Astrocyte (in vitro differentiated cells and primary cell): Measurements from ENCODE around the gene NCAPD3. TPM values are rescaled to one million over a fixed set of nuclear protein-coding genes. Genes with fewer than 3 reads are reported as not detected.

Source experiments
- DNase-seq: peaks from one replicate; pipeline ENCODE4 v3.0.0-alpha.2; 2010; ENCODE audit warnings: low read depth
- FAIRE-seq: peaks from 2 replicates; lab custom pipeline; 2011; peaks lifted over from hg19 to GRCh38; lab: Jason Lieb, UNC
- H2AFZ ChIP-seq: 2 replicates; pipeline ENCODE4 v1.6.0; 2012; ENCODE audit warnings: low read depth, low read length, inconsistent platforms
- H3K27ac ChIP-seq: 2 replicates; pipeline ENCODE4 v1.5.1; 2011; ENCODE audit warnings: low read depth, low read length, inconsistent platforms
- H3K27me3 ChIP-seq: 2 replicates; pipeline ENCODE4 v1.6.0; 2011; ENCODE audit warnings: low read length, inconsistent platforms; ENCODE audit not compliant: insufficient read depth
- H3K36me3 ChIP-seq: 2 replicates; pipeline ENCODE4 v1.5.1; 2011; ENCODE audit warnings: low read length, inconsistent platforms; ENCODE audit not compliant: insufficient read depth
- H3K4me1 ChIP-seq: 2 replicates; pipeline ENCODE4 v1.5.1; 2011; ENCODE audit warnings: low read length, inconsistent platforms; ENCODE audit not compliant: insufficient read depth
- H3K4me2 ChIP-seq: 2 replicates; pipeline ENCODE4 v1.6.0; 2012; ENCODE audit warnings: low read length, inconsistent platforms
- H3K4me3 ChIP-seq: 2 replicates; pipeline ENCODE4 v1.5.1; 2011; ENCODE audit warnings: low read depth, mild to moderate bottlenecking, low read length, inconsistent platforms; ENCODE audit not compliant: insufficient read depth
- H3K79me2 ChIP-seq: 2 replicates; pipeline ENCODE4 v1.6.0; 2012; ENCODE audit warnings: mild to moderate bottlenecking, low read length, inconsistent platforms; ENCODE audit not compliant: insufficient read depth
- H3K9ac ChIP-seq: 2 replicates; pipeline ENCODE4 v1.6.0; 2012; ENCODE audit warnings: mild to moderate bottlenecking, low read length, inconsistent platforms
- H3K9me3 ChIP-seq: 2 replicates; pipeline ENCODE4 v1.5.1; 2012; ENCODE audit warnings: low read depth, mild to moderate bottlenecking, low read length, inconsistent platforms; ENCODE audit not compliant: insufficient read depth
- H4K20me1 ChIP-seq: 2 replicates; pipeline ENCODE4 v1.6.0; 2012; ENCODE audit warnings: low read length, inconsistent platforms; ENCODE audit not compliant: insufficient read depth
- H3K27ac Mint-ChIP-seq: one replicate; pipeline ENCODE4 v1.8.0; 2021; ENCODE audit warnings: mild to moderate bottlenecking, mixed read lengths; ENCODE audit not compliant: unreplicated experiment
- H3K27me3 Mint-ChIP-seq: one replicate; pipeline ENCODE4 v1.8.0; 2021; ENCODE audit warnings: low read depth, mixed read lengths; ENCODE audit not compliant: unreplicated experiment
- H3K36me3 Mint-ChIP-seq: one replicate; pipeline ENCODE4 v1.8.0; 2021; ENCODE audit warnings: low read depth, mixed read lengths; ENCODE audit not compliant: unreplicated experiment
- H3K4me1 Mint-ChIP-seq: one replicate; pipeline ENCODE4 v1.8.0; 2021; ENCODE audit warnings: low read depth, mixed read lengths; ENCODE audit not compliant: unreplicated experiment
- H3K4me3 Mint-ChIP-seq: one replicate; pipeline ENCODE4 v1.8.0; 2021; ENCODE audit warnings: mild to moderate bottlenecking, moderate library complexity, mixed read lengths; ENCODE audit not compliant: unreplicated experiment
- H3K9me3 Mint-ChIP-seq: one replicate; pipeline ENCODE4 v1.8.0; 2021; ENCODE audit warnings: mild to moderate bottlenecking, mixed read lengths; ENCODE audit not compliant: unreplicated experiment
- CTCF ChIP-seq: IDR thresholded peaks from 2 replicates; pipeline ENCODE4 v1.5.1; 2011; ENCODE audit warnings: low read depth, mild to moderate bottlenecking, inconsistent platforms, low read length, moderate library complexity; ENCODE audit not compliant: insufficient read depth
- EZH2 ChIP-seq: IDR thresholded peaks from 2 replicates; pipeline ENCODE4 v1.6.1; 2012; ENCODE audit warnings: mild to moderate bottlenecking, low read length, inconsistent platforms; ENCODE audit not compliant: insufficient read depth
- total RNA-seq: library from RNA; stranded (reverse); gene quantifications from 2 replicates; pipeline ENCODE4 v1.2.1, GENCODE V29; 2021

NCAPD3 gene
- total RNA-seq, 1 donor from 2014 or later, result 18.5 TPM

GRCh38 chr11:134151083-134151747 lies 72.6 kb downstream of the NCAPD3 start:
- FAIRE-seq (no peak), DNase-seq (no peak)
- peaks cover 17% of the 10 kb centered on the region for H3K36me3 Mint-ChIP-seq
- no peaks in the 10 kb centered on the region for H3K4me1 ChIP-seq
- no peak overlapping the region for H3K4me3 Mint-ChIP-seq
- no peak overlapping the region for H3K27ac ChIP-seq
- H4K20me1 ChIP-seq, result no peaks in the 10 kb centered on the region
- H2AFZ ChIP-seq, result no peak overlapping the region
- no peaks in the 10 kb centered on the region for H3K27me3 Mint-ChIP-seq
- no peaks in the 10 kb centered on the region for H3K27me3 ChIP-seq
- H3K9me3 Mint-ChIP-seq, result no peaks in the 10 kb centered on the region
- H3K4me2 ChIP-seq, result no peak overlapping the region
- H3K9ac ChIP-seq, result no peak overlapping the region
- no peak overlapping the region for H3K4me3 ChIP-seq
- TF ChIP-seq EZH2 (no peak), CTCF (no peak)
- H3K36me3 ChIP-seq, result peaks cover 35% of the 10 kb centered on the region
- H3K79me2 ChIP-seq, result no peaks in the 10 kb centered on the region
- H3K27ac Mint-ChIP-seq, result no peak overlapping the region
- H3K4me1 Mint-ChIP-seq, result peaks cover 3% of the 10 kb centered on the region
- H3K9me3 ChIP-seq, result no peaks in the 10 kb centered on the region

- Mint-ChIP-seq H3K27ac (no peak overlapping the region), H3K9me3 (no peaks in the 10 kb centered on the region), H3K36me3 (peaks cover 17% of the 10 kb centered on the region), H3K4me1 (peaks cover 3% of the 10 kb centered on the region), H3K4me3 (no peak overlapping the region), H3K27me3 (no peaks in the 10 kb centered on the region)
- no peak overlapping the region for H3K4me2 ChIP-seq
- H2AFZ ChIP-seq, result no peak overlapping the region
- H3K4me1 ChIP-seq, result no peaks in the 10 kb centered on the region
- DNase-seq, result no peak
- H3K4me3 ChIP-seq, result no peak overlapping the region
- no peak overlapping the region for H3K27ac ChIP-seq
- H3K79me2 ChIP-seq, result no peaks in the 10 kb centered on the region
- H4K20me1 ChIP-seq, result no peaks in the 10 kb centered on the region
- no peak for FAIRE-seq
- H3K9me3 ChIP-seq, result no peaks in the 10 kb centered on the region
- no peak overlapping the region for H3K9ac ChIP-seq
- TF ChIP-seq CTCF (no peak), EZH2 (no peak)
- H3K27me3 ChIP-seq, result no peaks in the 10 kb centered on the region
- peaks cover 41% of the 10 kb centered on the region for H3K36me3 ChIP-seq
Observed at GRCh38 chr11:134150195-134150903, 73.4 kb downstream of the NCAPD3 start.

GRCh38 chr11:134149371-134149770 lies 74.4 kb downstream of the NCAPD3 start:
- no peak overlapping the region for H3K4me3 Mint-ChIP-seq
- no peaks in the 10 kb centered on the region for H3K79me2 ChIP-seq
- peaks cover 23% of the 10 kb centered on the region for H3K36me3 Mint-ChIP-seq
- H3K4me3 ChIP-seq, result no peak overlapping the region
- no peaks in the 10 kb centered on the region for H3K9me3 ChIP-seq
- H3K27me3 Mint-ChIP-seq, result no peaks in the 10 kb centered on the region
- no peak overlapping the region for H2AFZ ChIP-seq
- peaks cover 3% of the 10 kb centered on the region for H3K4me1 Mint-ChIP-seq
- H3K4me1 ChIP-seq, result no peaks in the 10 kb centered on the region
- no peaks in the 10 kb centered on the region for H4K20me1 ChIP-seq
- H3K4me2 ChIP-seq, result no peak overlapping the region
- DNase-seq (no peak), FAIRE-seq (no peak)
- no peak overlapping the region for H3K27ac ChIP-seq
- no peak overlapping the region for H3K27ac Mint-ChIP-seq
- H3K9ac ChIP-seq, result no peak overlapping the region
- H3K36me3 ChIP-seq, result peaks cover 41% of the 10 kb centered on the region
- no peaks in the 10 kb centered on the region for H3K27me3 ChIP-seq
- H3K9me3 Mint-ChIP-seq, result no peaks in the 10 kb centered on the region
- no peak for TF ChIP-seq CTCF
